Measurements from ENCODE around the gene GCAT. TPM values are rescaled to one million over a fixed set of nuclear protein-coding genes. Genes with fewer than 3 reads are reported as not detected.

Gene GCAT
- total RNA-seq, 2 donors from 2014 or later: 7.5 to 20.7 TPM

- Mint-ChIP-seq H3K27ac (peak overlapping the region in 1 of 2 donors; percentile 57), H3K9me3 (no peaks in the 10 kb centered on the region), H3K36me3 (peaks cover 0 to 11% of the 10 kb centered on the region in 2 donors)
- DNase-seq (ENCODE audit: low spot score in 2 of 2) (no peak), ATAC-seq (no peak)
Measured at GRCh38 chr22:37803639-37804351, 3.9 kb upstream of the GCAT start.

GRCh38 chr22:37804352-37804880, 3.3 kb upstream of the GCAT start:
- DNase-seq (ENCODE audit: low spot score in 2 of 2): no peak
- peaks cover 0 to 11% of the 10 kb centered on the region in 2 donors for H3K36me3 Mint-ChIP-seq
- no peak for ATAC-seq
- peak overlapping the region in 1 of 2 donors; percentile 57 for H3K27ac Mint-ChIP-seq
- H3K9me3 Mint-ChIP-seq: no peaks in the 10 kb centered on the region

GRCh38 chr22:37804881-37805809, 2.6 kb upstream of the GCAT start:
- Mint-ChIP-seq H3K27ac (peak overlapping the region in 1 of 2 donors; percentile 47), H3K36me3 (peaks cover 0 to 11% of the 10 kb centered on the region in 2 donors), H3K9me3 (no peaks in the 10 kb centered on the region)
- DNase-seq (ENCODE audit: low spot score in 2 of 2) (peak; percentile 74 to 83), ATAC-seq (peak; percentile 39 to 53)

GRCh38 chr22:37805810-37806277, 1.9 kb upstream of the GCAT start:
- H3K9me3 Mint-ChIP-seq: no peaks in the 10 kb centered on the region

GRCh38 chr22:37806409-37807333, 1.1 kb upstream of the GCAT start:
- peaks cover 0 to 11% of the 10 kb centered on the region in 2 donors for H3K36me3 Mint-ChIP-seq
- no peak for DNase-seq (ENCODE audit: low spot score in 2 of 2)
- no peak overlapping the region for H3K27ac Mint-ChIP-seq
- no peak for ATAC-seq
- no peaks in the 10 kb centered on the region for H3K9me3 Mint-ChIP-seq

More at GRCh38 chr22:37805810-37806277, 1.9 kb upstream of the GCAT start:
- DNase-seq (ENCODE audit: low spot score in 2 of 2) (no peak), ATAC-seq (no peak)
- H3K27ac Mint-ChIP-seq: peak overlapping the region in 1 of 2 donors; percentile 47
- peaks cover 0 to 11% of the 10 kb centered on the region in 2 donors for H3K36me3 Mint-ChIP-seq

GRCh38 chr22:37808294-37808657, 542 bp downstream of the GCAT start:
- Mint-ChIP-seq H3K36me3 (peaks cover 0 to 11% of the 10 kb centered on the region in 2 donors), H3K9me3 (no peaks in the 10 kb centered on the region), H3K27ac (no peak overlapping the region)
- ATAC-seq (no peak), DNase-seq (ENCODE audit: low spot score in 2 of 2) (no peak)

GRCh38 chr22:37809672-37810333, 2.1 kb downstream of the GCAT start:
- Mint-ChIP-seq H3K9me3 (no peaks in the 10 kb centered on the region), H3K36me3 (peaks cover 0 to 11% of the 10 kb centered on the region in 2 donors), H3K27ac (no peak overlapping the region)
- no peak for ATAC-seq
- DNase-seq (ENCODE audit: low spot score in 2 of 2): no peak

GRCh38 chr22:37811867-37812266, 4.1 kb downstream of the GCAT start:
- DNase-seq (ENCODE audit: low spot score in 2 of 2) (no peak), ATAC-seq (no peak)
- H3K9me3 Mint-ChIP-seq: no peaks in the 10 kb centered on the region
- H3K27ac Mint-ChIP-seq: no peak overlapping the region
- no peaks in the 10 kb centered on the region for H3K36me3 Mint-ChIP-seq

- ATAC-seq (no peak), DNase-seq (ENCODE audit: low spot score in 2 of 2) (no peak)
- H3K36me3 Mint-ChIP-seq: no peaks in the 10 kb centered on the region
- H3K27ac Mint-ChIP-seq: no peak overlapping the region
- no peaks in the 10 kb centered on the region for H3K9me3 Mint-ChIP-seq
Measured at GRCh38 chr22:37812869-37813678, 5.3 kb downstream of the GCAT start.

GRCh38 chr22:37815593-37815992, 7.9 kb downstream of the GCAT start:
- no peaks in the 10 kb centered on the region for H3K36me3 Mint-ChIP-seq
- no peak overlapping the region for H3K27ac Mint-ChIP-seq
- DNase-seq (ENCODE audit: low spot score in 2 of 2): no peak
- H3K9me3 Mint-ChIP-seq: no peaks in the 10 kb centered on the region
- no peak for ATAC-seq

GRCh38 chr22:37816543-37817180, 8.9 kb downstream of the GCAT start:
- H3K9me3 Mint-ChIP-seq: no peaks in the 10 kb centered on the region
- no peaks in the 10 kb centered on the region for H3K36me3 Mint-ChIP-seq
- H3K27ac Mint-ChIP-seq: no peak overlapping the region
- DNase-seq (ENCODE audit: low spot score in 2 of 2) (no peak), ATAC-seq (no peak)

GRCh38 chr22:37817705-37818408, 10.1 kb downstream of the GCAT start:
- Mint-ChIP-seq H3K27ac (peak overlapping the region in 1 of 2 donors; percentile 38), H3K9me3 (no peaks in the 10 kb centered on the region), H3K36me3 (no peaks in the 10 kb centered on the region)
- ATAC-seq: peak; percentile 86 to 90
- DNase-seq (ENCODE audit: low spot score in 2 of 2): peak; percentile 79 to 97

GRCh38 chr22:37818409-37819104, 10.8 kb downstream of the GCAT start:
- ATAC-seq (peak; percentile 69 to 77), DNase-seq (ENCODE audit: low spot score in 2 of 2) (peak in 1 of 2 donors; percentile 73)
- Mint-ChIP-seq H3K9me3 (no peaks in the 10 kb centered on the region), H3K27ac (no peak overlapping the region), H3K36me3 (no peaks in the 10 kb centered on the region)

GRCh38 chr22:37819105-37819433, 11.3 kb downstream of the GCAT start:
- DNase-seq (ENCODE audit: low spot score in 2 of 2): no peak
- H3K36me3 Mint-ChIP-seq: no peaks in the 10 kb centered on the region

More at GRCh38 chr22:37819105-37819433, 11.3 kb downstream of the GCAT start:
- Mint-ChIP-seq H3K27ac (no peak overlapping the region), H3K9me3 (no peaks in the 10 kb centered on the region)
- no peak for ATAC-seq
